Uterus (tissue), 2 donors: ENCODE measurements around the gene PIK3R6.

Experiments used
- CTCF ChIP-seq, 4 experiments: fragments of 200-600 bp in 2 of 4; fragments of 450-650 bp in 2 of 4; sonication (generic) in 2 of 4; IDR thresholded peaks; one replicate each; pipeline ENCODE4 v1.5.1; 2016 to 2019; ENCODE audit warnings: antibody characterized with exemption in 4 of 4, mild to moderate bottlenecking in 2 of 4, moderate library complexity in 1 of 4
- POLR2A ChIP-seq, 2 donors: fragments of 450-650 bp; IDR thresholded peaks; one replicate each; pipeline ENCODE4 v1.6.1; 2016; ENCODE audit warnings: antibody characterized with exemption in 2 of 2, mild to moderate bottlenecking in 1 of 2, moderate library complexity in 1 of 2

GRCh38 chr17:8794636-8795035 lies 72.8 kb downstream of the PIK3R6 start:
- no peak for TF ChIP-seq POLR2A (IDR thresholded peaks at IDR 0.05)
- no peak for TF ChIP-seq CTCF (IDR thresholded peaks at IDR 0.05)
